ENCODE measurements around the gene DDX46.
"Not testable (repeated sequence)": the region's sequence is repeated elsewhere in the genome, so short reads cannot be mapped to it uniquely, and the experiment has no call there.

DDX46 gene

GRCh38 chr5:134742134-134742533 lies 16.4 kb upstream of the DDX46 start:
- intact Hi-C loops (cut with micrococcal nuclease), result no loop called here
- H3K4me3 Mint-ChIP-seq, result no peak overlapping the region
- H3K27me3 Mint-ChIP-seq, result no peaks in the 10 kb centered on the region
- peaks cover 26% of the 10 kb centered on the region for H3K4me1 Mint-ChIP-seq (ENCODE audit: low read depth)
- peaks cover 47% of the 10 kb centered on the region for H3K36me3 Mint-ChIP-seq (ENCODE audit: low read depth)
- H3K9me3 Mint-ChIP-seq, result no peaks in the 10 kb centered on the region
- H3K27ac Mint-ChIP-seq, result no peak overlapping the region

- no peak overlapping the region for H3K27ac Mint-ChIP-seq
Observed at GRCh38 chr5:134749415-134749814, 9.2 kb upstream of the DDX46 start.

GRCh38 chr5:134758176-134758503 lies 439 bp upstream of the DDX46 start:
- H3K9me3 Mint-ChIP-seq, result no peaks in the 10 kb centered on the region
- H3K36me3 Mint-ChIP-seq (ENCODE audit: low read depth), result peaks cover 8% of the 10 kb centered on the region
- H3K4me1 Mint-ChIP-seq (ENCODE audit: low read depth), result peaks cover 39% of the 10 kb centered on the region
- peak overlapping the region; percentile 100 for H3K4me3 Mint-ChIP-seq
- peaks cover 4% of the 10 kb centered on the region for H3K27me3 Mint-ChIP-seq
- intact Hi-C loops (cut with micrococcal nuclease), result loop anchor here (1.0 kb wide), 1 partner anchor 20 kb away; the partner anchor contains the start of gene CAMLG
- peak overlapping the region; percentile 97 for H3K27ac Mint-ChIP-seq

More at GRCh38 chr5:134749415-134749814, 9.2 kb upstream of the DDX46 start:
- no peaks in the 10 kb centered on the region for H3K9me3 Mint-ChIP-seq
- H3K27me3 Mint-ChIP-seq, result no peaks in the 10 kb centered on the region
- H3K4me3 Mint-ChIP-seq, result no peak overlapping the region
- no peaks in the 10 kb centered on the region for H3K4me1 Mint-ChIP-seq (ENCODE audit: low read depth)
- intact Hi-C loops (cut with micrococcal nuclease), result no loop called here
- peaks cover 22% of the 10 kb centered on the region for H3K36me3 Mint-ChIP-seq (ENCODE audit: low read depth)

GRCh38 chr5:134767528-134768291 lies 9.1 kb downstream of the DDX46 start:
- peaks cover 89% of the 10 kb centered on the region for H3K36me3 Mint-ChIP-seq (ENCODE audit: low read depth)
- H3K4me1 Mint-ChIP-seq (ENCODE audit: low read depth); intact Hi-C loops (cut with micrococcal nuclease); H3K27ac Mint-ChIP-seq; H3K4me3 Mint-ChIP-seq; H3K27me3 Mint-ChIP-seq; H3K9me3 Mint-ChIP-seq: not testable (repeated sequence)

- Mint-ChIP-seq H3K27me3 (no peaks in the 10 kb centered on the region), H3K36me3 (ENCODE audit: low read depth) (peaks cover 97% of the 10 kb centered on the region), H3K27ac (no peak overlapping the region), H3K4me1 (ENCODE audit: low read depth) (peaks cover 8% of the 10 kb centered on the region), H3K9me3 (no peaks in the 10 kb centered on the region), H3K4me3 (no peak overlapping the region)
- intact Hi-C loops (cut with micrococcal nuclease), result no loop called here
Observed at GRCh38 chr5:134769206-134769605, 10.6 kb downstream of the DDX46 start.

- Mint-ChIP-seq H3K36me3 (ENCODE audit: low read depth) (peaks cover 96% of the 10 kb centered on the region), H3K27ac (peak overlapping the region; percentile 70), H3K4me1 (ENCODE audit: low read depth) (peaks cover 15% of the 10 kb centered on the region), H3K4me3 (no peak overlapping the region), H3K9me3 (no peaks in the 10 kb centered on the region), H3K27me3 (no peaks in the 10 kb centered on the region)
- intact Hi-C loops (cut with micrococcal nuclease), result loop anchor here (10.0 kb wide), 1 partner anchor 48 kb away; no protein-coding TSS in a partner anchor
Observed at GRCh38 chr5:134772461-134773125, 14.0 kb downstream of the DDX46 start.

- H3K36me3 Mint-ChIP-seq (ENCODE audit: low read depth), result peaks cover 87% of the 10 kb centered on the region
- H3K27ac Mint-ChIP-seq, result no peak overlapping the region
- H3K27me3 Mint-ChIP-seq, result no peaks in the 10 kb centered on the region
- peaks cover 14% of the 10 kb centered on the region for H3K4me1 Mint-ChIP-seq (ENCODE audit: low read depth)
- no peaks in the 10 kb centered on the region for H3K9me3 Mint-ChIP-seq
- no peak overlapping the region for H3K4me3 Mint-ChIP-seq
- intact Hi-C loops (cut with micrococcal nuclease), result loop anchor here (10.0 kb wide), 1 partner anchor 53 kb away; no protein-coding TSS in a partner anchor
Observed at GRCh38 chr5:134777366-134777765, 18.8 kb downstream of the DDX46 start.

GRCh38 chr5:134784241-134784920 lies 25.8 kb downstream of the DDX46 start:
- H3K4me3 Mint-ChIP-seq, result no peak overlapping the region

GRCh38 chr5:134784946-134785620 lies 26.5 kb downstream of the DDX46 start:
- no peak overlapping the region for H3K27ac Mint-ChIP-seq
- peaks cover 98% of the 10 kb centered on the region for H3K36me3 Mint-ChIP-seq (ENCODE audit: low read depth)
- intact Hi-C loops (cut with micrococcal nuclease), result loop anchor here (10.0 kb wide), 1 partner anchor 110 kb away; no protein-coding TSS in a partner anchor
- H3K4me1 Mint-ChIP-seq (ENCODE audit: low read depth), result no peaks in the 10 kb centered on the region
- no peak overlapping the region for H3K4me3 Mint-ChIP-seq
- H3K9me3 Mint-ChIP-seq, result no peaks in the 10 kb centered on the region
- no peaks in the 10 kb centered on the region for H3K27me3 Mint-ChIP-seq

More at GRCh38 chr5:134784241-134784920, 25.8 kb downstream of the DDX46 start:
- Mint-ChIP-seq H3K9me3 (no peaks in the 10 kb centered on the region), H3K4me1 (ENCODE audit: low read depth) (no peaks in the 10 kb centered on the region), H3K27me3 (no peaks in the 10 kb centered on the region), H3K27ac (no peak overlapping the region), H3K36me3 (ENCODE audit: low read depth) (peaks cover 97% of the 10 kb centered on the region)
- intact Hi-C loops (cut with micrococcal nuclease), result loop anchor here (10.0 kb wide), 1 partner anchor 110 kb away; no protein-coding TSS in a partner anchor

- Mint-ChIP-seq H3K4me1 (ENCODE audit: low read depth) (no peaks in the 10 kb centered on the region), H3K9me3 (no peaks in the 10 kb centered on the region), H3K36me3 (ENCODE audit: low read depth) (peaks cover 98% of the 10 kb centered on the region), H3K4me3 (no peak overlapping the region), H3K27ac (no peak overlapping the region), H3K27me3 (no peaks in the 10 kb centered on the region)
- intact Hi-C loops (cut with micrococcal nuclease), result loop anchor here (10.0 kb wide), 1 partner anchor 113 kb away; no protein-coding TSS in a partner anchor
Observed at GRCh38 chr5:134787692-134788091, 29.1 kb downstream of the DDX46 start.

GRCh38 chr5:134791580-134791979 lies 33.0 kb downstream of the DDX46 start:
- no peak overlapping the region for H3K27ac Mint-ChIP-seq
- H3K4me1 Mint-ChIP-seq (ENCODE audit: low read depth), result no peaks in the 10 kb centered on the region
- H3K4me3 Mint-ChIP-seq, result no peak overlapping the region
- intact Hi-C loops (cut with micrococcal nuclease), result no loop called here
- H3K27me3 Mint-ChIP-seq, result no peaks in the 10 kb centered on the region
- H3K36me3 Mint-ChIP-seq (ENCODE audit: low read depth), result peaks cover 91% of the 10 kb centered on the region
- H3K9me3 Mint-ChIP-seq, result no peaks in the 10 kb centered on the region

GRCh38 chr5:134792286-134792685 lies 33.7 kb downstream of the DDX46 start:
- Mint-ChIP-seq H3K27me3 (no peaks in the 10 kb centered on the region), H3K4me3 (no peak overlapping the region), H3K27ac (no peak overlapping the region), H3K9me3 (no peaks in the 10 kb centered on the region), H3K36me3 (ENCODE audit: low read depth) (peaks cover 91% of the 10 kb centered on the region), H3K4me1 (ENCODE audit: low read depth) (no peaks in the 10 kb centered on the region)
- intact Hi-C loops (cut with micrococcal nuclease), result no loop called here

- Mint-ChIP-seq H3K4me3 (no peak overlapping the region), H3K4me1 (ENCODE audit: low read depth) (no peaks in the 10 kb centered on the region), H3K27ac (no peak overlapping the region), H3K27me3 (no peaks in the 10 kb centered on the region), H3K9me3 (no peaks in the 10 kb centered on the region), H3K36me3 (ENCODE audit: low read depth) (peaks cover 91% of the 10 kb centered on the region)
- intact Hi-C loops (cut with micrococcal nuclease), result no loop called here
Observed at GRCh38 chr5:134793111-134793510, 34.5 kb downstream of the DDX46 start.
